Lung (tissue), 12 donors: Measurements from ENCODE around the gene CD46. TPM values are rescaled to one million over a fixed set of nuclear protein-coding genes. Genes with fewer than 3 reads are reported as not detected.

Experiments used
- ATAC-seq: fragments of 200-7000 bp; cut with Tn5 transposase; one replicate; pipeline ENCODE4 v1.9.1; 2020; ENCODE audit warnings: moderate number of reproducible peaks; ENCODE audit not compliant: insufficient read depth, low FRiP score
- DNase-seq, 3 donors: peaks; one replicate each; pipeline ENCODE4 v3.0.0-alpha.2; 2013 to 2017
- H3K27ac ChIP-seq, 2 donors: one replicate each; pipeline ENCODE4 v1.5.1; 2013; ENCODE audit warnings: mild to moderate bottlenecking in 2 of 2, moderate library complexity in 2 of 2, control low read depth in 1 of 2, inconsistent platforms in 1 of 2, low read depth in 1 of 2, low read length in 1 of 2
- H3K27me3 ChIP-seq, 3 donors: one replicate each; pipeline ENCODE4 v1.5.1; 2013; ENCODE audit warnings: low read length in 2 of 3; ENCODE audit not compliant: control insufficient read depth in 3 of 3, insufficient read depth in 3 of 3
- H3K36me3 ChIP-seq, 4 donors: one replicate each; pipeline ENCODE4 v1.5.1; 2013; ENCODE audit warnings: low read length in 4 of 4, mild to moderate bottlenecking in 1 of 4, moderate library complexity in 1 of 4; ENCODE audit not compliant: control insufficient read depth in 4 of 4, insufficient read depth in 4 of 4
- H3K4me1 ChIP-seq, 5 donors: one replicate each; pipeline ENCODE4 v1.5.1; 2013; ENCODE audit warnings: low read length in 5 of 5, mild to moderate bottlenecking in 2 of 5, moderate library complexity in 1 of 5; ENCODE audit not compliant: control insufficient read depth in 5 of 5, insufficient read depth in 5 of 5
- H3K4me3 ChIP-seq: one replicate; pipeline ENCODE4 v1.5.1; 2013; ENCODE audit warnings: mild to moderate bottlenecking, control low read depth, moderate library complexity
- H3K9ac ChIP-seq, 2 donors: one replicate each; pipeline ENCODE4 v1.5.1; 2013; ENCODE audit warnings: low read length in 2 of 2, control low read depth in 1 of 2; ENCODE audit not compliant: insufficient read depth in 1 of 2
- H3K9me3 ChIP-seq, 4 donors: one replicate each; pipeline ENCODE4 v1.5.1; 2013; ENCODE audit warnings: low read length in 3 of 4, mild to moderate bottlenecking in 1 of 4, moderate library complexity in 1 of 4; ENCODE audit not compliant: control insufficient read depth in 4 of 4, insufficient read depth in 3 of 4
- WGBS, 2 donors: extraction: QIAGEN DNeasy Blood & Tissue Kit; methylation state at CpG; one replicate each; pipeline ENCODE4 v1.1.7; 2013; 5-methylcytosine and 5-hydroxymethylcytosine counted together
- polyA plus RNA-seq, 2 donors: library from polyadenylated mRNA; stranded (reverse); fragments of 200-250 nt; gene quantifications; one replicate each; pipeline ENCODE4 v1.2.1, GENCODE V29; 2013
- total RNA-seq, 2 donors: library from RNA; depleted of rRNA in 1 of 2; stranded (reverse); fragments of >200 nt in 1 of 2; gene quantifications; one replicate each; pipeline ENCODE4 v1.2.1, GENCODE V29; 2014 to 2021
- TF ChIP-seq, protein P1 (sequence below): IDR thresholded peaks from 2 replicates; pipeline ENCODE4 v1.5.1; 2012; ENCODE audit warnings: mild to moderate bottlenecking; ENCODE audit errors: control extremely low read depth, extremely low read depth
- donor health status: control.
- donor health status: control.
- donor health status: Bipolar disorder and iron deficiency.
- donor health status: healthy.
- donor health status: DM: yes; HTN: yes; CAD: no.

The CD46 gene
- total and polyA plus RNA-seq, 4 donors: 157 to 420 (median 215) TPM

DNA sequence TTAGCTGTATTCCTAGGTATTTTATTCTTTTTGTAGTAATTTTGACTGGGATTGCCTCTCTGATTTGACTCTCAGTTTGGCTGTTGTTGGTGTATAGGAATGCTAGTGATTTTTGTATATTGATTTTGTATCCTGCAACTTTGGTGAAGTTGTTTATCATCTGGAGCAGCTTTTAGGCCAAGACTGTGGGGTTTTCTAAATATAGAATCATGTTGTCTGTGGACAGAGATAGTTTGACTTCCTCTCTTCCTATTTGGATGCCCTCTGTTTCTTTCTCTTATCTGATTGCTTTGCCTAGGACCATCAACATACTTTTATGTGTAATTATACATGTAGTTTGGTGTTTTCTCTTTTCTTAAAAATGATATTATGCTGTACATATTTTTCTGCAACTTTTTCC is 27.2 kb downstream of the CD46 start:
- no peak overlapping the region for H3K27ac ChIP-seq
- H3K9ac ChIP-seq: no peak overlapping the region
- TF ChIP-seq, protein P1, sequence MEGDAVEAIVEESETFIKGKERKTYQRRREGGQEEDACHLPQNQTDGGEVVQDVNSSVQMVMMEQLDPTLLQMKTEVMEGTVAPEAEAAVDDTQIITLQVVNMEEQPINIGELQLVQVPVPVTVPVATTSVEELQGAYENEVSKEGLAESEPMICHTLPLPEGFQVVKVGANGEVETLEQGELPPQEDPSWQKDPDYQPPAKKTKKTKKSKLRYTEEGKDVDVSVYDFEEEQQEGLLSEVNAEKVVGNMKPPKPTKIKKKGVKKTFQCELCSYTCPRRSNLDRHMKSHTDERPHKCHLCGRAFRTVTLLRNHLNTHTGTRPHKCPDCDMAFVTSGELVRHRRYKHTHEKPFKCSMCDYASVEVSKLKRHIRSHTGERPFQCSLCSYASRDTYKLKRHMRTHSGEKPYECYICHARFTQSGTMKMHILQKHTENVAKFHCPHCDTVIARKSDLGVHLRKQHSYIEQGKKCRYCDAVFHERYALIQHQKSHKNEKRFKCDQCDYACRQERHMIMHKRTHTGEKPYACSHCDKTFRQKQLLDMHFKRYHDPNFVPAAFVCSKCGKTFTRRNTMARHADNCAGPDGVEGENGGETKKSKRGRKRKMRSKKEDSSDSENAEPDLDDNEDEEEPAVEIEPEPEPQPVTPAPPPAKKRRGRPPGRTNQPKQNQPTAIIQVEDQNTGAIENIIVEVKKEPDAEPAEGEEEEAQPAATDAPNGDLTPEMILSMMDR: no peak
- H3K4me1 ChIP-seq: peaks cover 0 to 3% (median 0%) of the 10 kb centered on the region in 5 donors
- H3K9me3 ChIP-seq: peaks cover 0 to 2% (median 0%) of the 10 kb centered on the region in 4 donors
- H3K27me3 ChIP-seq: no peaks in the 10 kb centered on the region
- H3K36me3 ChIP-seq: peaks cover 0 to 18% (median 10%) of the 10 kb centered on the region in 4 donors
- ATAC-seq (no peak), DNase-seq (no peak)
- H3K4me3 ChIP-seq: no peak overlapping the region

DNA sequence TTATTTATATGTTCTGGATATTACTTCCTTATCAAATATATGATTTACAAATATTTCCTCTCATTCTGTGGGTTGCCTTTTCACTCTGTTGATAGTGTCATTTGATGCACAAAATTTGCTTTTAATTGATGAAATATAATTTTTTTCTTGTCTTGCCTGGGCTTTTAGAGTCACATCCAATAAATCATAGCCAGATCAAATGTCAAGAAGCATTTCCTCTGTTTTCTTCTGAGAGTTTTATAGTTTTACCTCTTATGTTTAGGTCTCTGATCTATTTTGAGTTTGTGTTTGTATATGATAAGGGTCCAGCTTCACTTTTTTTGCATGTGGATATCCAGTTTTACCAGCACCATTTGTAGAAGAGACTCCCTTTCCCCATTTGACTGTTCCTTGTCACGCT is 29.5 kb downstream of the CD46 start:
- DNase-seq (no peak), ATAC-seq (no peak)
- Histone ChIP-seq H3K36me3 (peaks cover 0 to 13% (median 8%) of the 10 kb centered on the region in 4 donors), H3K9me3 (no peaks in the 10 kb centered on the region), H3K27me3 (no peaks in the 10 kb centered on the region), H3K9ac (no peak overlapping the region), H3K27ac (no peak overlapping the region), H3K4me1 (peaks cover 0 to 3% (median 0%) of the 10 kb centered on the region in 5 donors), H3K4me3 (no peak overlapping the region)
- 98 to 100% methylated on average over 1 of the region's 1 CpG for WGBS, 2 donors
- TF ChIP-seq, protein P1: no peak

DNA sequence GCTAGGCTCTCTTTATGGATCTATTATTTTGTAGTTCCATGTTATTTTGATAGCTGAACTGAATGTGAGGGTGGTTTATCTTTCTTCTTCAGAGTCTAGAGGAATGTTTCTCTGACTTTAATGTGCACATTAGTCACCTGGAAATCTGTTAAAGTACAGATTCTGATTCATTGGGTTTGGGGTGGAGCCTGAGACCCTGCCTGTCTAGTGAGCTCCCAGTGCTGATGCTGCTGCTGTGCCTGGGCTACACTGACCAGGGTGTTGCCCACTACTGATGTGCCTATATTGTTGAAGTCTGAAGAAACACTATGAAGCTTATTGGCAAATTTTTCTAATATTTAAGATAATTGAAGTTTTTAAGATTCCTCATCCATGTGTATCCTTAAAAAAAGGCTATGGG is 35.9 kb downstream of the CD46 start:
- H3K27me3 ChIP-seq: no peaks in the 10 kb centered on the region
- no peak overlapping the region for H3K9ac ChIP-seq
- ATAC-seq (no peak), DNase-seq (no peak)
- H3K27ac ChIP-seq: no peak overlapping the region
- H3K9me3 ChIP-seq: no peaks in the 10 kb centered on the region
- peaks cover 3 to 14% (median 8%) of the 10 kb centered on the region in 4 donors for H3K36me3 ChIP-seq
- H3K4me3 ChIP-seq: no peak overlapping the region
- H3K4me1 ChIP-seq: peaks cover 0 to 3% (median 0%) of the 10 kb centered on the region in 5 donors
- TF ChIP-seq, protein P1: no peak

DNA sequence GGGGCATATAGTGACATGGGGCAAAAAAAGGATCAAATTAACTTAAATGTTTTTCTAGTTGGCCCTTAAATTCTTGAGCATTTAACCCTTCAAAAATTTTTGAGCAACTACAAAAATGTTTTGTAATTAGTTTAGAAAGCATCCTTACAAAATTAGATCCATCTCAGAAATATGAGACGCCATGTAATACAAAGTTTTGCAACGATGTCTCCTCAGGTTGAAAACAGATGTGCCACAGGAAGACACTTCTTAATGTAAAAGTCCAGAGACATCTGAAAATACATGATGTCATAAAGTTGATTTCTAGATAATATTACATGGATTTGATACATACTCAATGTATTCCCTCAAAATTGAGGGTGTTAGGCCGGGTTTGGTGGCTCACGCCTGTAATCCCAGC is 37.5 kb downstream of the CD46 start:
- DNase-seq: no peak
- Histone ChIP-seq H3K9me3 (no peaks in the 10 kb centered on the region), H3K36me3 (peaks cover 5 to 16% (median 11%) of the 10 kb centered on the region in 4 donors), H3K27ac (no peak overlapping the region), H3K27me3 (no peaks in the 10 kb centered on the region), H3K4me3 (no peak overlapping the region), H3K4me1 (peaks cover 0 to 3% (median 2%) of the 10 kb centered on the region in 5 donors), H3K9ac (no peak overlapping the region)
- WGBS, 2 donors: 85 to 90% methylated on average over 4 of the region's 4 CpGs
- TF ChIP-seq, protein P1: no peak
- no peak for ATAC-seq
